GM19238 (cell line): Measurements from ENCODE around the gene OR10G8.

Source experiments
- DNase-seq: peaks from one replicate; pipeline ENCODE4 v3.0.0; 2011; ENCODE audit warnings: low spot score; ENCODE audit not compliant: insufficient read length

The OR10G8 gene

GRCh38 chr11:124077266-124077665 is 50.7 kb downstream of the OR10G8 start:
- no peak for DNase-seq

- DNase-seq: no peak
These were observed 52.0 kb downstream of the OR10G8 start for GRCh38 chr11:124078591-124078990.

DNA sequence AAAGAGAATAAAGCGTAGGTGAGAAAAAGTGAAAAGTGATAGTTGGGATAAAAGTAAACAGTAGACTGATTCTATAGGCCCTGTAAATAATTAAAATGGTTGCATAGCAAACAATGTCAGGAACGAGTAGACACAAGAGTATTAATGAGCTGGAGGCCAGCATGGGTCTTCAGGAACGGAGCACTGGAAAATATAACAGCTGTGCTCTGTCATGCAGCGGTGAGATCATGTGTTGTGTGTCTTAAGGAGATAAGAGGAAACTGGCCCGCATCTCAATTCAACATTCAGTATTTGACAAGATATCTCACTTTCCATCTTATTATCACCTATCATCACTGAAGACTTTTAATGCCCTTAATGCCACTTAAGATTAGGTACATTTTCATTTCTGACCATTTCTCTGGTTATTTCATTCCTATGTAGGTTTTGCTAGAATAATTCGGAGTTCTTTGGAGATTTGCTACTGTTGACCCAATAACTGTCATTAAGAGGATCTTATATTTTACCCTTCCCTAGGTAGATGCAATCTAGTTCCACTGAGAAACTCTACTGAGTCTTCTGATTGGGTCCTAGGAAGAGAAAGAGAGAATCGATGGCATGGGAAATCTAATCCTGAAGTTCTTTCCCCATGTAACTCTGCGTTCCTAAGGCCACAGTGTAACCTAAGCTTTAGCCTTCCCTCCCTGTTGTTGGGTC is 53.2 kb downstream of the OR10G8 start:
- no peak for DNase-seq
